H54 (cell line): ENCODE results near the gene DCBLD2.

Experiments used
- DNase-seq: peaks from one replicate; pipeline ENCODE4 v3.0.0; 2011; ENCODE audit warnings: low spot score, mixed read lengths; ENCODE audit not compliant: insufficient read length
- FAIRE-seq: peaks from 3 replicates; lab custom pipeline; 2011; peaks lifted over from hg19 to GRCh38; lab: Jason Lieb, UNC
- POLR2A ChIP-seq: IDR thresholded peaks from 2 replicates; pipeline ENCODE4 v1.6.1; 2011; ENCODE audit warnings: low read depth, mild to moderate bottlenecking, low read length

The DCBLD2 gene

GRCh38 chr3:98827221-98827920 is 74.1 kb downstream of the DCBLD2 start:
- TF ChIP-seq POLR2A: no peak
- FAIRE-seq (peak; percentile 36), DNase-seq (no peak)

GRCh38 chr3:98826126-98826525 is 75.4 kb downstream of the DCBLD2 start:
- FAIRE-seq (no peak), DNase-seq (no peak)
- TF ChIP-seq POLR2A: no peak

- FAIRE-seq (no peak), DNase-seq (no peak)
- no peak for TF ChIP-seq POLR2A
Measured at GRCh38 chr3:98824256-98824655, 77.2 kb downstream of the DCBLD2 start.

GRCh38 chr3:98823791-98824190 is 77.7 kb downstream of the DCBLD2 start:
- DNase-seq (peak; percentile 8), FAIRE-seq (peak; percentile 95)
- no peak for TF ChIP-seq POLR2A

GRCh38 chr3:98821063-98821462 is 80.4 kb downstream of the DCBLD2 start:
- FAIRE-seq (peak; percentile 43), DNase-seq (no peak)
- no peak for TF ChIP-seq POLR2A

GRCh38 chr3:98817547-98818041 is 83.9 kb downstream of the DCBLD2 start:
- peak; percentile 71 for FAIRE-seq
- no peak for DNase-seq
- TF ChIP-seq POLR2A: no peak

GRCh38 chr3:98814817-98815420 is 86.6 kb downstream of the DCBLD2 start:
- FAIRE-seq (peak; percentile 96), DNase-seq (peak; percentile 11)
- no peak for TF ChIP-seq POLR2A

GRCh38 chr3:98812851-98813374 is 88.6 kb downstream of the DCBLD2 start:
- no peak for TF ChIP-seq POLR2A
- no peak for DNase-seq
- FAIRE-seq: peak; percentile 6

- TF ChIP-seq POLR2A: no peak
- no peak for DNase-seq
- no peak for FAIRE-seq
Measured at GRCh38 chr3:98811048-98811447, 90.4 kb downstream of the DCBLD2 start.

- DNase-seq (no peak), FAIRE-seq (no peak)
- no peak for TF ChIP-seq POLR2A
Measured at GRCh38 chr3:98809557-98809956, 91.9 kb downstream of the DCBLD2 start.

- FAIRE-seq: no peak
- no peak for TF ChIP-seq POLR2A
- no peak for DNase-seq
Measured at GRCh38 chr3:98808071-98808470, 93.4 kb downstream of the DCBLD2 start.

GRCh38 chr3:98807561-98807960 is 93.9 kb downstream of the DCBLD2 start:
- DNase-seq (no peak), FAIRE-seq (no peak)
- TF ChIP-seq POLR2A: no peak

GRCh38 chr3:98807011-98807410 is 94.5 kb downstream of the DCBLD2 start:
- FAIRE-seq (no peak), DNase-seq (no peak)
- no peak for TF ChIP-seq POLR2A

- TF ChIP-seq POLR2A: no peak
- DNase-seq (no peak), FAIRE-seq (no peak)
Measured at GRCh38 chr3:98806521-98806920, 95.0 kb downstream of the DCBLD2 start.

GRCh38 chr3:98805571-98805970 is 95.9 kb downstream of the DCBLD2 start:
- FAIRE-seq (no peak), DNase-seq (no peak)
- TF ChIP-seq POLR2A: no peak
